ENCODE data around the gene TMEM175. TPM values are rescaled to one million over a fixed set of nuclear protein-coding genes. Genes with fewer than 3 reads are reported as not detected.

Gene TMEM175
- total and polyA plus RNA-seq, 2 donors from 2014 or later = 26.0 to 31.1 TPM

DNA sequence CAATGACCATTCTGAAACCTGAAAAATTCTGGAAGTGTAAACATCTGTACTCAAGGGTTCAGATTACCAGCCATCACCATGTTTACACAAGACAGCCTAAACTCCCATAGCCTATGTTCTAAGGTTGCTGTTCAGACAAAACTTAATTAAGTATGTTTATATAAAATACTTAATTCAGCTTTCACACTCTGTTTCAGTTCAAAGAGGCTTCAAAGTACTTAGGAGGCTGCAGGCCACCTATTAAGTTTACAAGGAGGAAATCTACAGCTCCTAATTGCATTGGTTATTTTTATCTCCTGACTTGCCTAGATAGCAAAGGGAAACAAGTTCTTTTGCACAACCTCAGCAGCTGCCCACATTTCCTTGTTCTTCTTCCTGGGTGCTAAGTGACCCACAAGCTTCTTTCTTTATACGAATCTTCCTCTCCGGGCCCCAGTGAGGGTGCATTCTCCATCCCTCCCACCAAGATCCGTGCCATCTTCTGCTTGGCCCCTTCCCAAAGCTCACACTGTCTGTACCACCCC lies 2.2 kb upstream of the TMEM175 start:
- peaks cover 0 to 18% (median 16%) of the 10 kb centered on the region in 3 donors for H3K4me1 ChIP-seq (ENCODE audit: control insufficient read depth in 2 of 3, insufficient read depth in 2 of 3, low read depth in 1 of 3, low read length in 3 of 3)
- H3K9me3 ChIP-seq (ENCODE audit: control insufficient read depth in 2 of 3, insufficient read depth in 1 of 3, low read length in 3 of 3) = no peaks in the 10 kb centered on the region
- TF ChIP-seq, protein P1, sequence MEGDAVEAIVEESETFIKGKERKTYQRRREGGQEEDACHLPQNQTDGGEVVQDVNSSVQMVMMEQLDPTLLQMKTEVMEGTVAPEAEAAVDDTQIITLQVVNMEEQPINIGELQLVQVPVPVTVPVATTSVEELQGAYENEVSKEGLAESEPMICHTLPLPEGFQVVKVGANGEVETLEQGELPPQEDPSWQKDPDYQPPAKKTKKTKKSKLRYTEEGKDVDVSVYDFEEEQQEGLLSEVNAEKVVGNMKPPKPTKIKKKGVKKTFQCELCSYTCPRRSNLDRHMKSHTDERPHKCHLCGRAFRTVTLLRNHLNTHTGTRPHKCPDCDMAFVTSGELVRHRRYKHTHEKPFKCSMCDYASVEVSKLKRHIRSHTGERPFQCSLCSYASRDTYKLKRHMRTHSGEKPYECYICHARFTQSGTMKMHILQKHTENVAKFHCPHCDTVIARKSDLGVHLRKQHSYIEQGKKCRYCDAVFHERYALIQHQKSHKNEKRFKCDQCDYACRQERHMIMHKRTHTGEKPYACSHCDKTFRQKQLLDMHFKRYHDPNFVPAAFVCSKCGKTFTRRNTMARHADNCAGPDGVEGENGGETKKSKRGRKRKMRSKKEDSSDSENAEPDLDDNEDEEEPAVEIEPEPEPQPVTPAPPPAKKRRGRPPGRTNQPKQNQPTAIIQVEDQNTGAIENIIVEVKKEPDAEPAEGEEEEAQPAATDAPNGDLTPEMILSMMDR (IDR thresholded peaks at IDR 0.05; ENCODE audit: borderline replicate concordance, extremely low read depth, insufficient read depth) = no peak
- no peak overlapping the region for H3K27ac ChIP-seq (ENCODE audit: low read depth in 2 of 2, low read length in 2 of 2)
- H3K4me3 ChIP-seq (ENCODE audit: low read length in 3 of 3) = no peak overlapping the region
- no peak overlapping the region for H3K9ac ChIP-seq (ENCODE audit: low read length in 3 of 3)
- H3K36me3 ChIP-seq (ENCODE audit: control insufficient read depth in 2 of 3, insufficient read depth in 3 of 3, low read length in 3 of 3) = no peaks in the 10 kb centered on the region
- intact Hi-C loops (cut with DNase I) = no loop called here
- no peak for FAIRE-seq
- peak in 1 of 5 donors; percentile 25 for DNase-seq
- H3K27me3 ChIP-seq (ENCODE audit: control insufficient read depth, insufficient read depth, low read length) = no peaks in the 10 kb centered on the region

DNA sequence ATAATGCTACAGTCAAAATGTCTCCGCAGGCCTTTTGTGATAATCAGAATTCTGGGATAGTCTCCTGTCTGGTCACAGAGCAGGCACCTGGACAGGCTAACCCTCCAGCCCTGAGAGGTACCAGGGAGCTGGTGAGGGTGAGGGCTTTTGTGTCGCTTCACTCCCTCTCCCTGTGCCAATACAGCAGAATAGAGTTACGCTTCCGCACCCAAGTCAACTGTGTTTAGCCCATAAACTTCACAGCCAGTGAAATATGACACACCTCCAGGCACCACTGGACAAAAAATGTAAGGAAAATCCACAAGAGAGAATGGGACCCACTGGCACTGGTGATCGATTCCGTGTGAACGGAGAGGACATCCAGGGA lies 1.4 kb upstream of the TMEM175 start:
- H3K4me3 ChIP-seq (ENCODE audit: low read length in 3 of 3) = peak overlapping the region; percentile 69 to 98 (median 85)
- TF ChIP-seq, protein P1 (IDR thresholded peaks at IDR 0.05; ENCODE audit: borderline replicate concordance, extremely low read depth, insufficient read depth) = no peak
- H3K9me3 ChIP-seq (ENCODE audit: control insufficient read depth in 2 of 3, insufficient read depth in 1 of 3, low read length in 3 of 3) = no peaks in the 10 kb centered on the region
- peak overlapping the region; percentile 20 to 91 for H3K27ac ChIP-seq (ENCODE audit: low read depth in 2 of 2, low read length in 2 of 2)
- H3K36me3 ChIP-seq (ENCODE audit: control insufficient read depth in 2 of 3, insufficient read depth in 3 of 3, low read length in 3 of 3) = no peaks in the 10 kb centered on the region
- intact Hi-C loops (cut with DNase I) = no loop called here
- DNase-seq (peak in 2 of 5 donors; percentile 13 to 44), FAIRE-seq (no peak)
- no peaks in the 10 kb centered on the region for H3K27me3 ChIP-seq (ENCODE audit: control insufficient read depth, insufficient read depth, low read length)
- peaks cover 0 to 18% (median 16%) of the 10 kb centered on the region in 3 donors for H3K4me1 ChIP-seq (ENCODE audit: control insufficient read depth in 2 of 3, insufficient read depth in 2 of 3, low read depth in 1 of 3, low read length in 3 of 3)
- H3K9ac ChIP-seq (ENCODE audit: low read length in 3 of 3) = peak overlapping the region; percentile 34 to 89 (median 70)

DNA sequence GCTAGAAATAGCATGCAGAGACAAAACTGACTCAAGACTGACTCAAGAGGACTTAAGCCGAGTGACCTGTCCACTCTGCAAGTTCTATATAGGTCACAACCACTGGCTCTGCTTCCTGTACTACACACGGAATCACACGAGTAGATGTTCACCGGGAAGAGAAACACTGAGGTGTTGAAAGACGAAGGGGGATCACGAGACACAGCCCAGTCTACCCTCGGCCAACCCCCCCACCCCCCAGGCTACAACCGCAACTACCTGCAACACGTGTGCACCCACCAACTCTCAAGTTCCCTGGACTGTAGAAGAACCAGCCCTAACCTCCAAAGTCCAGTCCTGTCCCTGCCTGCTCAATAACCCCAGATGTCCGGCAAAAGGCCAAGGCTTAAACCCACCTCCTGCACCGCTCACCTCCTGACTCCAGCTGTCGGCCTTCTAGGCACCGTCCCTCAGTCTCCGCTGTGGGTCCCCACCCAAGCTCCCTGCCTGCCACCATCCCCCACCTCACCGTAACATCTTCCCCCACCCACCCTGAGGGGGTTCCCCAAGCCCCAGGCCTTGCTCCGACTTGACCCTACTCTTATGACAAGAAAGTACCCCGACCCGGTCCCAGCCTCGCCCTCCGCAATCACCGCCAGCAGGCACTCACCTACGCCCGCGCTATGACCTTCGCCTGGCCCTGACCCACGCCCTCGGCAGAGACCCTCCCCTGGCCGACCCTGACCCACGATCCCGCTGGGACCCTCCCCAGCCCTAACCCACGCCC lies 883 bp upstream of the TMEM175 start:
- peaks cover 0 to 18% (median 13%) of the 10 kb centered on the region in 3 donors for H3K4me1 ChIP-seq (ENCODE audit: control insufficient read depth in 2 of 3, insufficient read depth in 2 of 3, low read depth in 1 of 3, low read length in 3 of 3)
- peak overlapping the region; percentile 69 to 98 (median 85) for H3K4me3 ChIP-seq (ENCODE audit: low read length in 3 of 3)
- DNase-seq (peak in 3 of 5 donors; percentile 20 to 87 (median 75)), FAIRE-seq (no peak)
- no peaks in the 10 kb centered on the region for H3K27me3 ChIP-seq (ENCODE audit: control insufficient read depth, insufficient read depth, low read length)
- intact Hi-C loops (cut with DNase I) = no loop called here
- H3K9me3 ChIP-seq (ENCODE audit: control insufficient read depth in 2 of 3, insufficient read depth in 1 of 3, low read length in 3 of 3) = no peaks in the 10 kb centered on the region
- H3K27ac ChIP-seq (ENCODE audit: low read depth in 2 of 2, low read length in 2 of 2) = peak overlapping the region; percentile 91 to 92
- no peaks in the 10 kb centered on the region for H3K36me3 ChIP-seq (ENCODE audit: control insufficient read depth in 2 of 3, insufficient read depth in 3 of 3, low read length in 3 of 3)
- peak overlapping the region; percentile 34 to 89 (median 70) for H3K9ac ChIP-seq (ENCODE audit: low read length in 3 of 3)
- TF ChIP-seq, protein P1 (IDR thresholded peaks at IDR 0.05; ENCODE audit: borderline replicate concordance, extremely low read depth, insufficient read depth) = no peak

All from kidney (tissue), 14 donors.